Left ventricle myocardium inferior (tissue), 1 donor: ENCODE data around the gene DGKD. TPM values are rescaled to one million over a fixed set of nuclear protein-coding genes. Genes with fewer than 3 reads are reported as not detected.

Experiments
- DNase-seq: peaks from one replicate; pipeline ENCODE4 v3.0.0-alpha.2; 2020
- H3K27ac ChIP-seq: fragments of 200-600 bp; replicated peaks from 2 replicates; pipeline ENCODE4 v1.8.0; 2021
- H3K27me3 ChIP-seq: fragments of 200-600 bp; 2 replicates; pipeline ENCODE4 v1.8.0; 2021; ENCODE audit warnings: low read depth
- H3K36me3 ChIP-seq: fragments of 200-600 bp; 2 replicates; pipeline ENCODE4 v1.8.0; 2021
- H3K4me1 ChIP-seq: fragments of 200-600 bp; 2 replicates; pipeline ENCODE4 v1.8.0; 2021
- H3K4me3 ChIP-seq: fragments of 200-600 bp; 2 replicates; pipeline ENCODE4 v1.8.0; 2021; ENCODE audit warnings: mild to moderate bottlenecking, moderate library complexity
- H3K9me3 ChIP-seq: fragments of 200-600 bp; replicated peaks from 2 replicates; pipeline ENCODE4 v1.8.0; 2021
- CTCF ChIP-seq: fragments of 200-600 bp; IDR thresholded peaks from 2 replicates; pipeline ENCODE4 v1.8.0; 2021; ENCODE audit warnings: antibody characterized with exemption, mild to moderate bottlenecking, borderline replicate concordance
- intact Hi-C: fragments of 100-400 bp; cut with micrococcal nuclease; formaldehyde crosslinking; loops from one replicate; pipeline ENCODE4 v1.11.0; 2022
- long read RNA-seq: library from polyadenylated mRNA; unstranded; transcript quantifications from one replicate; pipeline ENCODE4 v2.0.0, GENCODE V29; 2021
- total RNA-seq: library from RNA; stranded (reverse); fragmentation: NEBNext Ultra II Directional; extraction: Animal tissue kit (Norgen Biotek cat#: 25700); gene quantifications from one replicate; pipeline ENCODE4 v1.2.1, GENCODE V29; 2021
- donor health status: DM: no; HTN: yes; CAD: no; lungs with severe emphysema.

DGKD gene, protein sequence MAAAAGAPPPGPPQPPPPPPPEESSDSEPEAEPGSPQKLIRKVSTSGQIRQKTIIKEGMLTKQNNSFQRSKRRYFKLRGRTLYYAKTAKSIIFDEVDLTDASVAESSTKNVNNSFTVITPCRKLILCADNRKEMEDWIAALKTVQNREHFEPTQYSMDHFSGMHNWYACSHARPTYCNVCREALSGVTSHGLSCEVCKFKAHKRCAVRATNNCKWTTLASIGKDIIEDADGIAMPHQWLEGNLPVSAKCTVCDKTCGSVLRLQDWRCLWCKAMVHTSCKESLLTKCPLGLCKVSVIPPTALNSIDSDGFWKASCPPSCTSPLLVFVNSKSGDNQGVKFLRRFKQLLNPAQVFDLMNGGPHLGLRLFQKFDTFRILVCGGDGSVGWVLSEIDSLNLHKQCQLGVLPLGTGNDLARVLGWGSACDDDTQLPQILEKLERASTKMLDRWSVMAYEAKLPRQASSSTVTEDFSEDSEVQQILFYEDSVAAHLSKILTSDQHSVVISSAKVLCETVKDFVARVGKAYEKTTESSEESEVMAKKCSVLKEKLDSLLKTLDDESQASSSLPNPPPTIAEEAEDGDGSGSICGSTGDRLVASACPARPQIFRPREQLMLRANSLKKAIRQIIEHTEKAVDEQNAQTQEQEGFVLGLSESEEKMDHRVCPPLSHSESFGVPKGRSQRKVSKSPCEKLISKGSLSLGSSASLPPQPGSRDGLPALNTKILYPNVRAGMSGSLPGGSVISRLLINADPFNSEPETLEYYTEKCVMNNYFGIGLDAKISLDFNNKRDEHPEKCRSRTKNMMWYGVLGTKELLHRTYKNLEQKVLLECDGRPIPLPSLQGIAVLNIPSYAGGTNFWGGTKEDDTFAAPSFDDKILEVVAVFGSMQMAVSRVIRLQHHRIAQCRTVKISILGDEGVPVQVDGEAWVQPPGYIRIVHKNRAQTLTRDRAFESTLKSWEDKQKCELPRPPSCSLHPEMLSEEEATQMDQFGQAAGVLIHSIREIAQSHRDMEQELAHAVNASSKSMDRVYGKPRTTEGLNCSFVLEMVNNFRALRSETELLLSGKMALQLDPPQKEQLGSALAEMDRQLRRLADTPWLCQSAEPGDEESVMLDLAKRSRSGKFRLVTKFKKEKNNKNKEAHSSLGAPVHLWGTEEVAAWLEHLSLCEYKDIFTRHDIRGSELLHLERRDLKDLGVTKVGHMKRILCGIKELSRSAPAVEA
- 41.7 TPM for total RNA-seq
- long read RNA-seq, full-length matches to known transcripts, result 11 of 81 reads
- long read RNA-seq, partial matches to known transcripts, result 46 of 81 reads
- long read RNA-seq, other reads (novel, unspliced or antisense), result 24 of 81 reads

DNA sequence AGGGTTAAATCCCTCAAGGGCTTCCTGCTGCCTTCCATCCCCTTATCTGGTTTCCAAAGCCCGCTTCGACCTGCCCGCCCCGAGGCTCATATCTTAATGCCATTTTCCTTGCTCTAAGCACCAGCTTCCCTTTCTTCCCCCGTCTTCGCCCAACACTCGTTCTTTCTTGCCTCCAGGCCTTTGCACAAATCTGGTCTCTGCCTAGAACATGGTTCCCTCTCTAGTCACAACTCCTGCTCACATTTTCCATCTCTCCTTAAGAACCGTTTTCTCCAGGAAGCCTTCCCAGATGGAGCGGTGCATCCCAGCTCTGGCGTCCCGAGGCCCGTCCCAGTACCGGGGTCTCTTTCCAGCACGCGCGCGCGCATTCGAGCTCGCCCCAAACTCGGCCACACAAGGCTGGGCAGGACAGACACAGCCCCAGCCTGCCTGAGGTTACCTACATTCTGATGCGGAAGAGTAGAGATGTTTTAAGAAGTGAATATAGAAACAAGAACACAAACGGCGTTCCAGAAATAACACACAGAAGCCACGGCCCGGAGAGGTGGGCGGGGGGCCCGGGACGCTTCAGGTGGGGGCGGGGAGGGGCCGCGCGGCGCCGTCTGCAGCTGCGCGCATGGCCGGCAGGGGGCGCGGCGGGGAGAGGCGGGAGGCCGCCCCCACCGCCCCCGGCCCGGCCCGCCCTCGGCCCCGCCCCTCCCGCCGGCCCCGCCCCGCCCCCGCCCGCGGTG is at the start of gene DGKD:
TSS of gene DGKD (plus strand) at position 726 of the 731 bp plus-strand sequence. CDS start 25 bp downstream, outside the sequence.
- H3K4me1 ChIP-seq, result peaks cover 55% of the 10 kb centered on the region
- H3K27ac ChIP-seq, result peak within 1 kb of the TSS; percentile 57
- H3K9me3 ChIP-seq, result no peaks in the 10 kb centered on the region
- H3K27me3 ChIP-seq, result no peaks in the 10 kb centered on the region
- peak within 1 kb of the TSS; percentile 79 for H3K4me3 ChIP-seq
- peak; percentile 35 for TF ChIP-seq CTCF
- H3K36me3 ChIP-seq, result no peaks in the 10 kb centered on the region
- DNase-seq, result peak; percentile 54
- intact Hi-C loops, result loop anchor here (2.0 kb wide), 1 partner anchor 89 kb away; no protein-coding TSS in a partner anchor

DNA sequence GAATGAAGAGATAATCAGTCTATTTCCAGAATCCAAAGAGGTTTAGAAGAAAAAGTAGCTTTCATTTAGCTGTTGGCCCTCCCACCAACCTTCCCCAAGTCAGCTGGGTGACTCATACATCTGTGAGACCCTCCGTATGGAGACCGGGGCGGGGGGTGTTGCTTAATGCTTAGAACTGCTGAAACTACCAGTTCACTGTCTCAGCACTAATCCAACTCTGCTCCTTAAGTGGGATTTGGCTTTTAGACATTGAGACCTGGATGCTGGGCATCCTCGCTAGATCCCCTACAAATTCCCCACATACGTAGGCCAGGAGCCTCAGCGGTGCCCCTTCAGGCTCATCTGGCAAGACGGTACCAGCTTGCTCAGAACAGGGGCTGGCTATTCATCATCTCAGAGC is 46.7 kb upstream of the DGKD start, which contains the start of gene SAG:
TSS of gene SAG (plus strand) at position 252 of the 400 bp plus-strand sequence. CDS start 1,374 bp downstream, outside the sequence.
- no peaks in the 10 kb centered on the region for H3K27me3 ChIP-seq
- no peak for DNase-seq
- no peak within 1 kb of the TSS for H3K4me3 ChIP-seq
- H3K36me3 ChIP-seq, result no peaks in the 10 kb centered on the region
- intact Hi-C loops, result no loop called here
- H3K27ac ChIP-seq, result no peak within 1 kb of the TSS
- H3K4me1 ChIP-seq, result no peaks in the 10 kb centered on the region
- no peaks in the 10 kb centered on the region for H3K9me3 ChIP-seq
- TF ChIP-seq CTCF, result no peak

DNA sequence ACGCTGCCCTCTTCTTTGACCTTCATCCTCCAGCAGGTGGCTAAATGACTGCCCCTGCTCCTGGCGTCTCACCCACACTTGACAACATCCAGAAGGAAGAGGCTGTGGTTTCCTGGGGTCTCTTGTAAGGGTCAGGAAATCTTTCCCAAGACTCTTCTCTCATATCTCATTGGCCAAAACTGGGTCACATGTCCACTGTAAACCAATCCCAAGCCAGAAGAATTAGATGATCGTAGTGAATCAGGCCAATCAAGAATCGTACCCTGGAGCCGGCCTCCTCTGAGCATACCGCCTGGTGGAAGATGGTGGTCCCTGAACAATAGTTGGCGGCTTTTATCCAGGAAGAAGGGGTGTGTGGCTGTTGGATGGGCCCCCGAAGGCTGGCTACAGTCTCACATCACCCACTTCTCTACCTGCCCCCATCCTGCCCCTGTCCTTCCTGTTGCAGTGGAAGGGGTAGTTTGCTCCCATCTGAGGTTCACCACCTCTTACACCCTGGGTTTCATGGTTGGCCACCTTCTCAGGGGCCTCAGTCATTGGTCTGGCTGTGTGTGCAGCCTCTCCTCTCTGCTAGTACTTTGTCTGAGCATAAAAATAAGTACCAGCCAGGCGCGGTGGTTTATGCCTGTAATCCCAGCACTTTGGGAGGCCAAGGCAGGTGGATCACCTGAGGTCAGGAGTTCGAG is 42.9 kb upstream of the DGKD start:
- intact Hi-C loops, result no loop called here
- DNase-seq, result no peak
- Histone ChIP-seq H3K36me3 (no peaks in the 10 kb centered on the region), H3K4me3 (no peak overlapping the region), H3K4me1 (no peaks in the 10 kb centered on the region), H3K27me3 (peaks cover 6% of the 10 kb centered on the region), H3K27ac (no peak overlapping the region), H3K9me3 (no peaks in the 10 kb centered on the region)
- TF ChIP-seq CTCF, result no peak

GRCh38 chr2:233312874-233313273 is 41.4 kb upstream of the DGKD start:
- H3K4me3 ChIP-seq, result no peak overlapping the region
- no peaks in the 10 kb centered on the region for H3K9me3 ChIP-seq
- no peak for TF ChIP-seq CTCF
- H3K4me1 ChIP-seq, result no peaks in the 10 kb centered on the region
- H3K36me3 ChIP-seq, result no peaks in the 10 kb centered on the region
- DNase-seq, result no peak
- peaks cover 6% of the 10 kb centered on the region for H3K27me3 ChIP-seq
- no peak overlapping the region for H3K27ac ChIP-seq
- intact Hi-C loops, result no loop called here
